GM19438 (cell line): ENCODE data around the gene CPLX3.

ENCODE experiments used
- ATAC-seq: cut with Tn5 transposase; IDR thresholded peaks from one replicate; pipeline ENCODE4 v1.9.1; 2021; ENCODE audit warnings: low read depth; ENCODE audit not compliant: unreplicated experiment

The CPLX3 gene

GRCh38 chr15:74867466-74868038, 41.1 kb downstream of the CPLX3 start:
- ATAC-seq = no peak

- no peak for ATAC-seq
These were observed 41.6 kb downstream of the CPLX3 start for GRCh38 chr15:74868059-74868458.

GRCh38 chr15:74869372-74869725, 42.9 kb downstream of the CPLX3 start:
- no peak for ATAC-seq

GRCh38 chr15:74869726-74870407, 43.4 kb downstream of the CPLX3 start:
- peak; percentile 47 for ATAC-seq

GRCh38 chr15:74870436-74871215, 44.2 kb downstream of the CPLX3 start:
- no peak for ATAC-seq

- ATAC-seq = no peak
These were observed 46.2 kb downstream of the CPLX3 start for GRCh38 chr15:74872702-74873035.

GRCh38 chr15:74873036-74873755, 46.8 kb downstream of the CPLX3 start, which contains the start of gene SCAMP2:
SCAMP2 (minus strand) TSS chr15:74873365; CDS start chr15:74873255, 110 bp downstream.
- peak; percentile 76 for ATAC-seq

GRCh38 chr15:74873756-74874424, 47.5 kb downstream of the CPLX3 start:
- no peak for ATAC-seq

GRCh38 chr15:74878273-74878672, 51.8 kb downstream of the CPLX3 start:
- no peak for ATAC-seq
